GM18858 (cell line): ENCODE data around the gene UBE2N.

Experiments used
- ATAC-seq: cut with Tn5 transposase; IDR thresholded peaks from one replicate; pipeline ENCODE4 v1.9.1; 2021; ENCODE audit not compliant: unreplicated experiment

UBE2N gene

DNA sequence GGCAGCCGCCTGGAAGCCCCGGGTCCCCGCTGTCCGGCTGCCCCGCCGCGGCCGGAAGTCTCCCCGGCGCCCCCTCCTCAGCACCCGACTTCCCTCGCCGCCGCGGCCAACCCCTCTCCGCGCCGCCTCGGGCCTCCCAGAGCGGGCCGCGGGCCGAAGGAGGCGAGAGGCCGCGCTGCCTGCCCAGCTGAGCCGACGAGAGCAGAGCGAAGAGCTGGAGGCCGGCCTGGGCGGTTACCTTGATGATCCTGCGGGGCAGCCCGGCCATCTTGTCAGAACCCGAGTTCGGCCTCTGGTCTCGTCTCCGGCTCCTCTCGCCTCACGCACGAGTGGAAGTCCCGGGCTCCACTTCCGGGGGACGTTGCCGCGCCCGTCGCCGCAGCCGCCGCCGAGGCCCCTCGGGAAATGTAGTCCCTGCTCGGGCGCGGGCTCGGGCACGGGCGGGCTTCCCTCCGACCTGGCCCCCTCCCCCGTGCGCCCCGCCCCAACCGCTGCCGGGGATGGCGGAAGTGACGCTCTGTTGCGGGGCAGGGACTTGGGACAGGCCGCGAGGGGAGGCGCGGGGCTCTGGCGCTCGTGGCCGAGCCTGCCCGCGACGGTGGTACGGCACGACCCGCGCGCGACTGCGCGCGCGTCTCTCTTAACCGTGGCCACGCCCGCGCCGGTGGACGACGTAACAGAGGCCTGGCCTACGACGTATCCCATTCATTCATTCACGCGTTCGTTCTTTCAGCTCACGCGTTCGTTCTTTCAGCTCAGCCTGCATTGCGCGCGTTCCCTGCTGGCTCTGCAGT is at the start of gene UBE2N:
UBE2N (minus strand) TSS at position 331 of the 794 bp plus-strand sequence; CDS start at position 268, 63 bp downstream.
- ATAC-seq: peak; percentile 67

GRCh38 chr12:93484315-93484981 is 42.7 kb upstream of the UBE2N start:
- ATAC-seq: no peak

GRCh38 chr12:93483151-93483807 is 41.5 kb upstream of the UBE2N start:
- no peak for ATAC-seq

GRCh38 chr12:93482721-93483120 is 41.0 kb upstream of the UBE2N start:
- no peak for ATAC-seq

DNA sequence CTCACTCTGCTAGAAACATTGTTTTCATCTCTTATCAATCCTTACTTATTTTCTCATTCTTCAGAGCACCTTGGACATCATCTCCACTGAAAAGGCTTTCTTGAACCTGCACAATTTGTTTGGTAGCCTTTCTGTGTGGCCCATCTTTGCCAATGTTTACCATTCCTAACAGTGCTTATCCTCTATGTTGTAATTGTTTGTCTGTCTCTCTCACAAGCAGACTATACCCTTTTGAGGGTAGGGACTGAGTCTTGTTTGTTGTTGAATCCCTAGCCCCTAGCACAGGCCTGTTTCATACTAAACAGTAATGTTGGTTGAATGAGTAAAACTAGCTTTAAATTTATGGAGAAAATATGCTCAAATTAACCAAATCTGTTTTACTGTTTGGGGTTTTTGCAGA is 34.8 kb upstream of the UBE2N start:
- no peak for ATAC-seq

- ATAC-seq: no peak
Measured at GRCh38 chr12:93469386-93469785, 27.6 kb upstream of the UBE2N start.

- ATAC-seq: peak; percentile 19
Measured at GRCh38 chr12:93468008-93468371, 26.2 kb upstream of the UBE2N start.

DNA sequence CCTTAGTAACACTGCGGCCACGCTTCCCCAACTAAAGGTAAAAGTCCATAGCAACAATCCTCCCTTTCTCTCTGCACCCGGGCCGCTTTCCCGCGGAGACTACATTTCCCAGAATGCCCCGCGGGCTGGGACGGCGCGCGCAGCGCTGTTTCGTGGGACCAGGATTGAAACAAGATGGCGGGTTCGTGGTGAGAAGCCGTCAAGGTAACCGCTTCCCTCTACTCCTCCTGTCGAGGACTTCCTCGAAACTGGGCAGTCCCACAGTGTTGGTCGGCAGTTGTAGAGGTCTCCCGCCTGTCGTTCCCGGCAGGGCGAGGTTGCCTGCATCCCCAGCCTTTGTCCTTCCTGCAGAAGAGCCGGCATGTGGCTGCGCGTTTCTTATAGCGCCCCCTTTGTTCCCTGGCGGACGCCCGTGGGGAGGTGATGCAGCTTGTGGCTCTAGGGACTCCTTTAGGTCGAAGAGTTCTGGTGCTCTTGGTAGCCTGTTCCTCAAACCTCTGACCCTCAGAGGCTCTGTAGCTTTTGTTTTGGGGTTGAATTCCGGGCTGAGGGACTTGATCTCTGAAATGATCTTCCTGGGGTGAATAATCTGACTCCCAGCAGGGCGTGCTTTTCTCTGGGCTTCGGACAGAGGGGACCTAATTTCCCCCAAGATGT is 25.7 kb upstream of the UBE2N start, which contains the start of gene MRPL42:
MRPL42 (plus strand) TSS at position 164 of the 657 bp plus-strand sequence. CDS start 1,772 bp downstream, outside the sequence.
- ATAC-seq: peak; percentile 82

GRCh38 chr12:93466625-93467350 is 25.0 kb upstream of the UBE2N start:
- no peak for ATAC-seq

DNA sequence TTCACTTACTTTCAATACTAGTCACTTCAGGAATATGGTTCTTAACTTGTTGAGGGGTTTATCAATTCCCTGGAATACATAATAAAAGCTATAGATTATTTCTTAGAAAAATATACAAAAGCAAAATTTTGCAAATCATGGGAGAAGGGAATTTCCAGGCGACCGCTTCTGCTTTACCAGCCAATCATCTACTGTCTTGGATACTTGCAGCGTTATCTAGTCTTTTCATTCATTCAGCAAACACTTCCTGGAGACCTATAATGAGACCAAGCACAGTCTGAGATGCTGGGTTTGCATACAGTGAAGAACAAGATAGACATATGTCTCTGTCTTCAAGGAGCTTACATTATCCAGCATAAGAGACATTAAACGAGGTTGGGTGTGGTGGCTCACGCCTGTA is 24.1 kb upstream of the UBE2N start:
- no peak for ATAC-seq

DNA sequence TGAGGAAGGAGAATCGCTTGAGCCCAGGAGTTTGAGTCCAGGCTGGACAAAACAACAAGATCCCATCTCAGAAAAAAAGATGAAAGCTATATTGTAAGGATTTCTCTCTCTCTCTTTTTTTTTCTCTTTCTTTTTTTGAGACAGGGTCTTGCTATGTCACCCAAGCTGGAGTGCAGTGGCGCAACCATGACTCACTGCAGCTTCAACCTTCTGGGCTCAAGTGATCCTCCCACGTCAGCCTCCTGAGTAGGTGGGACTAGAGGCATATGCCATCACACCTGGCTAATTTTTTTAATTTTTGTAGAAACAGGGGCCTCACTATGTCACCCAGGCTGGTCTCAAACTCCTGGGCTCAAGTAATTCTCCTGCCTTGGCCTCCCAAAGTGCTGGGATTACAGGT is 19.8 kb upstream of the UBE2N start:
- no peak for ATAC-seq

DNA sequence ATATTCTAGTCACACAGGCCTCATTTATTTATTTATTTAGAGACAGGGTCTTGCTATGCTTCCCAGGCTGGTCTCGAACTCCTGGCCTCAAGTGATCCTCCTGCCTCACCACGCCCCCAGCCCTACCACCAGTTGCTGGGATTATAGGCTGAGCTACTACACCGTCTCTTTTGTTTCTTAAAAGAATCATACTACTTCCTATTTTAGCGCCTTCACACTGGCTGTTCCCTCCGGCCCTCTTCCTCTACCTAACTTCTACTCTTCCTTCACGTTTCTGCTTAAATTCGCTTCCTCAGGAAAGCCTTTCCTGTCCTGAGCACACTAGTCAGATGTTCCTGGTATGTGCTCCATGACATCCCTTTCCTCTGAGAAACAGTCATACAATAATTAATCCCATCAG is 19.2 kb upstream of the UBE2N start:
- ATAC-seq: no peak

DNA sequence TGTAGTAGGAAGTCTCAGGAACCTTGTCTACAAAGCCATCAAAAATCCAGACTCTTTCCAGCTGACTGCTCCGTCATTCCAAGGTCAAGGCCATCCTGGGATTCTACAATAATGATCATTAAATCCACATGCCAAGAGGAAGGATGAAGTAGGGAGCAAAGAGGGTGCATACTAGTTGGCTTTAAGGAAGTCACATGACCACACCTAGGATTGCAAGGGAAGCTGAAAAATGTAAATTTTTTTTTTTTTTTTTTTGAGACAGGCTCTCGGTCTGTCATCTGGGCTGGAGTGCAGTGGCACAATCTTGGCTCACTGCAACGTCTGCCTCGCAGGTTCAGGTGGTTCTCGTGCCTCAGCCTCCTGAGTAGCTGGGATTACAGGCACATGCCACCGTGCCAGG is 18.3 kb upstream of the UBE2N start:
- no peak for ATAC-seq

DNA sequence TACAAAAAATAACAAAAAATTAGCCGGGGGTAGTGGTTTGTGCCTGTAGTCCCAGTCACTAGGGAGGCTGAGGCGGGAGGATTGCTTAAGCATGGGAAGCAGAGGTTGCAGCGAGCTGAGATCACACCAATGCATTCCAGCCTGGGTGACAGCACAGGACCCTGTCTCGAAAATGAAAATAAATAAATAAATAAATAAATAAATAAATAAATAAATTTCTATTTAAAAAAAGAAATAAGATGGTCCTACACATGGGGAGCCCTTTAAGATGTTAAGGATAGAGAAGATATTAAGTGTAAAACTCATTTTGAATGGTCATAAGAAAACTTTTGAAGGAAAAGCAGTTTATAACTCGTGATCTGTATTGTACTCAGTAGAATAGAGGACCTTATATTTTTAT is 17.4 kb upstream of the UBE2N start:
- ATAC-seq: no peak

GRCh38 chr12:93456077-93456476 is 14.3 kb upstream of the UBE2N start:
- no peak for ATAC-seq

- no peak for ATAC-seq
Measured at GRCh38 chr12:93453633-93454032, 11.9 kb upstream of the UBE2N start.

GRCh38 chr12:93451423-93452158 is 9.8 kb upstream of the UBE2N start:
- ATAC-seq: no peak

GRCh38 chr12:93449277-93449676 is 7.5 kb upstream of the UBE2N start:
- peak; percentile 82 for ATAC-seq

DNA sequence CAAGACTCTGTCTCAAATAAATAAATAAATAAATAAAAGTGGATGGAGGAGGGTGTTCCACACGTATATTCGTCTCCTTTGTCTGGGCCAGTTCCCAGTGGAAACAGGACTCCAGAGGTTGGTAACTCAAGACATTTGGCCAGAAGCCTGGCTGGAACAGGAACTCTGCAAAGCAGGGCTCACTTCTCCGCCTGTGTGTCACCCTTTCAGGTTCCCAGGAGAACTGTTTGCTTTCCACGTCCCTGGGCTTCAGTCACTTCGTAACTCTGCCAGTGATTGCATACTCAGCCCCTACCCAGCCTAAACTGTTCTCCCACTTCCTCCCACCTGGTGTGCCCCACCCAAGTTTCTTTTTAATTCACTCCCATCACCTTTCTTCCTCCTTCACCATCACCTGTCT is 7.0 kb upstream of the UBE2N start:
- ATAC-seq: no peak
